ENCODE measurements around the gene CFAP46.
"Not testable (repeated sequence)": the region's sequence is repeated elsewhere in the genome, so short reads cannot be mapped to it uniquely, and the experiment has no call there.

CFAP46 gene

DNA sequence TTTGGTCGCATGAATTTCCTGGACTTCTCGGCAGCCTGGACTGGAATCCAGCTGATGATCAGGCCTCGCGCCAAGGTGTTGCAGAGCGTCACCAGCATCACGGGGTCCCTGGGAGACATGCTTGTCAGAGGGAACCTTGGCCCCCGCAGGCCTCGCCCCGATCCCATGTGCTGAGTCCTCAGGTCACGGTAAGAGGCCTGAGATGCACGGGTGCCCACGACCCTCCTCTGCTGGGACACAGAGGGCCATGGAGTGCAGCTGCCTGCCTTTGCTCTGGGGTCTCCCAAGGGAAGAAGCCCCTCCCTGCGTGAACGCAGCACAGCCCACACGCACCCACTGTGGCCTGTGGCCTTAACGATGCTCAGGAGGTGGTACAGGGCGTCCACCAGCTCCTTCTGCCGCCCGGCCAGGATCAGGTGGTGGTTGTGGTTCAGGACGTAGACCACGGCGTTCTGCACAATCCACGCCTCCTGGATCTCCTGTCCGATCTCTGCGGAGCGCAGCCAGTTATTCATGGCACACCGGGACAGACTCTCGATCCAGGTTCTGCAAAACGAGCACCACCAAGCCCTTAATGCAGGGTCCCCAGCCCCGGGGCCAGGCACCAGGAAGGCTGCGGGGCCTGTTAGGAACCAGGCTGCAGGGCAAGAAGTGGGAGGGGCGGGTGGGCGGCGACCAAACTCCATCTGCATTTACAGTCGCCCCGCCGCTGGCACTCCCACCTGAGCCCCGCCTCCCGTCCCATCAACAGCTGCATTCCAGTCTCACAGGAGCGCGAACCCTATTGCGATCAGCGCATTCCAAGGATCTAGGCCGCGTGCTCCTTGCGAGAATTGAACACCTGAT lies 29.4 kb downstream of the CFAP46 start:
- DNase-seq: no peak

DNA sequence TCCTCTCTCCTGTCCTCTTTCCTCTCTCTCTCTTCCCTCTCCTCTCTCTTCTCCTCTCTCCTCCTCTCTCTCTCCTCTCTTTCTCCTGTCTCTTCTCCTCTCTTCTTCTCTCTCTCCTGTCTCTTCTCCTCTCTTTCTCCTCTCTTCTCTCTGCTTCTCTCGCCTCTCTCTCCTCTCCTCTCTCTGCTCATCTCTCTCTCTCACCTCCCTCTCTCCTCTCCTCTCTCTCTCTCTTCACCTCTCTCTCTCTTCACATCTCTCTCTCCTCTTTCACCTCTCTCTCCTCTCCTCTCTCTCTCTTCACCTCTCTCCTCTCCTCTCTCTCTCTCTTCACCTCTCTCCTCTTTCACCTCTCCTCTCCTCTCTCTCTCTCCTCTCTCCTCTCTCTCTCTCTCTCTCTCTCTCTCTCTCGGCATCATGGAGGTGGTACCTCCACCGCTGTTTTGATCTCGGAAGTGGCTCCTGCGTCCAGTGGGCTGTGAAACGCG lies 30.1 kb downstream of the CFAP46 start:
- no peak for DNase-seq

DNA sequence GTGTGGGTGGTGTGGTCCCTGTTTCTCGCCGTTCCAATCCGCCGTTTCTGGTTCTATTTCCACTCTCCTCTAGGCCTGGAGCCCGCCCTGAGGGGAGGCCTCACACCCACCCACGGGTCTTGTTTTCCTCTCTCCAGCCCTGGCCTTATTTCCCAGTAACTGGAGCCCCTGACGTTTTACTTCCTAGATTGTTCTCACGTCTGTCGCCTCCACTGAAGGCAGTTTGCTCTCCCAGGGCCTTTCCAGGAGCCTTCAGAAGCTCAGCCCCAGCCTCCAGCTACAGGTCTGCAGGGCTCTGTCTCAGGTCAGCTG lies 30.6 kb downstream of the CFAP46 start:
- DNase-seq: no peak

DNA sequence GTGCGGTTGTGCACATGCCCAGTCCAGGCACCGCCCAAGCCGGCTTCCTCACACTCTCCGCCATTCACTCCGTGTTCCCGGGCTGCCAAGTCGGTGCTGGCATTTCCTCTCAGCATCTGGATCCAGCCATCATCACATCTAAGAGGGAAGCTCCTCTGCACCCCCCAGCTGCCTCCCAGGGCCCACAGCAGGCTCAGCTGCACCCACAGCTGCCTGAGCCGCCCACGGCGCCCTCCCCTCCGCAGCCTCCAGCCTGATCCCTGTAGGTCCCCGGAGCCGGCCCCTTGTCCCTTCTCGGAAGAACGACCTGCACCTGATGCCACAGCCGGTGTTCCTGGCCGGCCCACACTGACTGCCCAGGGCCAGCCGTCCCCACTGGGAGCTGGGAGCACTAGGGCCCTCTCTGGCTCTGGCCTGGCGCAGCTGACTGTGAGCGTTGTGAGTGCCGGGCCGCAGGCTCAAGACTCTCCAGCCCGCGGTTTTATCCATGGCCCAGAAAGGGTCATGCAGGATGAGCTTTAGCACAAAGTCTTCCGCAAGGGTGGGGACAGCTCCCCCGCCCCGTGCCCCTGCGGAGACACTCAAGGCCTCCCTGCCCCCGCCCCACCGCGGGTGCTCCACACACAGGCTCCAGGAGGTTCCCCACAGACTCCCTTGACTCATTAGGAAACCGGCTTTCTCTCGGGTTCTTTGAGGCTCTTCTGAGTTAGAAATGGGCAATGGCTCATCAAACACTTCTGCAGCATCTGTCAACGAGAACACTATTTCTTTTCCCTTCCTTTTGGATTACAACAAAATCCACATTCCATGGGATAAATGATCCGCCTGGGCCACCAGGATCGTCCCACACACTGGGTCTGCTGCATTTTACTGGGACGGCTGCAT lies 31.2 kb downstream of the CFAP46 start:
- DNase-seq: no peak

DNA sequence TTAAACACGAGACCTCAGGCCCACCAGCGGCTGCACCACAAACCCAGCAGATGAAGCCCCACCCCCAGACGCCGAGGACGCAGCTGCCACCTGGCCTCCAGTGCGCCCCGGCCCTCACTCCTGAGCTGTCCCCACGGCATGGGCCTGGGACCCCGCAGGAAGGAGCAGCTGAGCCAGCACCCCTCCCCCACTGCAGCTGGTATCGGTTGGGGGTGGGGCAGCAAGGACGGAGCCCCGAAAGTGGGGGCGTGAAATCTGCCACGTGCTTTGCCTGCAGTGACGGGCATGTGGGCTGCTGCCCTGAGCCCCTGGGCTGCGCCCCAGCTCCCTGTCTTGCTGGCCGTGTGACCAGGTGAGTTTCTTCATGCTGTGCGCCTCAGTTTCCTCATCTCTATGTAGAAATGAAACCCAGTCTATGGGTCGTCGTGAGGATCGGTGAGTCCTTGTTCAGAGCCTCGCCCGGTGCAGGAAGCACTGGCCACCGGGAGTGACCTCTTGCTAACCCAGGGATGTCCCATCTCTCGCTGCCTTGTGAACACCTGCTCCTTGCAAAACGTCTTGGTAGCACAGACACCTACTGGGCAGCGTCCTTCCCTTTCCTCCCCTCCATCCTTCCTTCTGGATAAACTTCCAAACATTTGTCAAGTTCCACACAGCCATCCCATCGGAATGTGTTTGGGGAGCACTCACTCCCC lies 32.0 kb downstream of the CFAP46 start:
- no peak for DNase-seq

DNA sequence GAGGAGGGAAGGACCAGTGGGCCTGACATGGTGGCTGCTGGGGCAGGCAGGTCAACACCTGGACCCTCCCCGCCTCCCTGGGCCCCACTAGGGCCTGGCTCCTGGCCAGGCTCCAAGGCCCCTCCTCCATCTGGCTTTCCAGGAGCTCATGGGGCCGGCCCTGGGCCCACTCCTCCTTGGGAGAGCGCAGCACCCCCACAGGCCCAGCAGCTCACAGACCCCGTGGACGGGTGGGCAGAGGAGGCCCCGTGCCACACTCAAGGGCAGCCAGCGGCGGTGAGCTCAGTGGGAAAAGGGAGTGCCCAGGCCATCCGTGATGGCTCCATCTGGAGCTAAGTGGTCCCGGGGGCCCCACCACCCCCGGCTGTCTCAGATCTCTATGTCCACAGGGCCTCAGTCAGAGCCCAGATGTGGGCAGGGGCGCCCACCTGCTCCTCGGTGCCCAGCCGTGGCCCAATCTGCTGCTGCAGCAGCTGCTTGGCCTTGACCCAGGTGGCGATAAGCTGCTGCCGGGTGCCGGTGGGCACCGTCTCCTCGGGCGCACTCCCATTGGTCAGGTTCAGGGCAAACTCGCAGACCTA lies 32.8 kb downstream of the CFAP46 start:
- DNase-seq: no peak

DNA sequence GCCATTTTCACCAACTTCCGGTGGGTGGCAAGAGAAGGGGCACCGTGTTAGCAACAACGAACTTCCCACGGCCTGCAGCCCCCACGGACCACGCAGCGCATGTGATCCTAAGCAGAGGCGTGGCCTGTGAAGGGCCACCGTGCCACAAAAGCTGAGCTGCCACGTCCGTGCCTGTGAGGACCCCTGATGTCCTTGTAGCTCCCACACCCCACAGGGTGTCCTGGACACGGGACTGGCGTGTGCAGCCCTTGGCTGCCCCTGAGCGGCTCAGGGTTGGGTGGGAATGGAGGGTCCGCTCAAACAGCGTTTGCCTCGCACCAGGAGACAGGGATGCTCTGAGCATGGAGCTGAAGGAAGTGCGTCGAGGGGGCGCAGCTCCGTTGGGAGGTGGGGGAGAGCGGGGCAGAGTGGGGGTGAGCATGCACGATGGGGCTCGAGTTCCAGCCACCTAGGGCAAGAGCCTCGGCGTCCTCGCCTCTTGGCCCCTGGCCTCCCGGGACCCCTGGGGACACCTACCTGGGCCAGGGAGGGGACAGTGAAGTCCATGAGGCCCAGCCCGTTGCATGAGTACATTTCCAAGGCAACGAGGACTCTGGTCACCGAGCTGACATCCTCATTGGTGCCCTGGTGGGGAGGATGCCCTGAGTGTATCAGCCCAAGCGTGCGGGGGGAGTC lies 33.6 kb downstream of the CFAP46 start:
- no peak for DNase-seq

DNA sequence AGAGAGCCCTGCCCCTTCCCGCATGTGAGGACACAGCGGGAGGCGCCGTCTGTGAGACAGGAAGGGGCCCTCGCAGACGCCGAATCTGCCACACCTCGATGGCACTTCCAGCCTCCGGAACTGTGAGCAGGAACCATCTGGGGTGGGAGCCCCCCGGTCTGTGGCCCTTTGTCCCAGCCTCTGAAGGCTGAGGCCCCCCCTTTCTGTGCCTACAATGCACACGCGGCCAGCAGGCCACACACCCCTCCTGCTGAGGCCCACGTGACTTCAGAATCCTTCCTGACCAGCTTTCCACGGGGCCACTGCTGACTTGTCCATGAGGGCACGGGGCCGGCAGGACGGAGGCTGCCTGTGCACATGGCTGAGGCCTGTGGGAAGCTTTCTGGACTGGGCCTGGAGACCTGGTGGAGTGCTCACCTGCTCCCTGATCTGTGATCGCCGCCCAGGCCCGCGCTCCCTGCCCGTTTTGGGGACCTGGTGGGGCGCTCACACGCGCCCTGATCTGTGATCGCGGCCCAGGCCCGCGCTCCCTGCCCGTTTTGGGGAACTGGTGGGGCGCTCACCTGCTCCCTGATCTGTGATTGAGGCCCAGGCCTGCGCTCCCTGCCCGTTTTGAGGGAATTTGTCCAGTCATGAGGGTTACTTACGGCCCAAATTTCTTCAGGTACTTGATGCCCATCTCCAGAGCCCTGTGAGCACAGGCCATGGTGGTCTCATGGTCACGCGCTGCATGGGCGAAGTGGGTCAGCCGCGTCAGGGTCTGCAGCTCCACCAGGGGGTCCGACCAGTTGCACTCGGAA lies 34.3 kb downstream of the CFAP46 start:
- no peak for DNase-seq

DNA sequence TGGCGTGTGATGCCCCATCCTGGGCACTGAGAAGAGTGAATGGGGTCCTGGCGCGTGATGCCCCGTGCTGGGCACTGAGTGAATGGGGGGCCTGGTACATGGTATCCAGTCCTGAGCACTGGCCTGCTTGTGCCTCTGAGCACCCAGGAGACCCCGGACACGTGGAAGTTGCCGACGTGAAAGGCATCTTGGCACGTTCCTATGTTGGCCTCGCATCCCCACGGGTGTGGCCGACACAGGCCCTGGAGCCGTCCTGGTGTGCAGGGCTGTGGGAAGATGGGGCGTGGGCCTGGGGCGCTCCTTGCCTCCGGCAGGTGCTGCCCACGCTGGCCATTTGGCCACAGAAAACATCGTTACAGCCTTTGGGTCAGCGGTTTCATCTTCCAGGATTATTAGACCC lies 35.5 kb downstream of the CFAP46 start:
- DNase-seq: no peak

DNA sequence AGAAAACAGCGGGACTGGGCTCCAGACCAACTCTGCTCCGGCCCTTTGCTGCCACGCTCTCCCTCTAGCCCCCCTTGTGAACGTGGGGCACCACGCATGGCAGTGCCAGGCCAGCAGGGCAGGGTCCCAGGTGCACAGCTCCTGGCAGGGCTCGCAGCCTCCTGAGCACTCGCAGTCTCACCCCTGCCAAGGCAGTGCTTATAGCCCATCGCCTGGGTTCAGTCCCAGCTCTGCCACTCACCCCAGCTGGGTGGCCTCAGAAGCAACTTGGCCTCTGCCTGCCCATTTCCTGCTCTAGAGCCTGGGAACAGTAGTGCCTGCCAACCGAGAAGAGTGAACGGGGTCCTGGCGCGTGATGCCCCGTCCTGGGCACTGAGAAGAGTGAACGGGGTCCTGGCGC lies 36.3 kb downstream of the CFAP46 start:
- no peak for DNase-seq

DNA sequence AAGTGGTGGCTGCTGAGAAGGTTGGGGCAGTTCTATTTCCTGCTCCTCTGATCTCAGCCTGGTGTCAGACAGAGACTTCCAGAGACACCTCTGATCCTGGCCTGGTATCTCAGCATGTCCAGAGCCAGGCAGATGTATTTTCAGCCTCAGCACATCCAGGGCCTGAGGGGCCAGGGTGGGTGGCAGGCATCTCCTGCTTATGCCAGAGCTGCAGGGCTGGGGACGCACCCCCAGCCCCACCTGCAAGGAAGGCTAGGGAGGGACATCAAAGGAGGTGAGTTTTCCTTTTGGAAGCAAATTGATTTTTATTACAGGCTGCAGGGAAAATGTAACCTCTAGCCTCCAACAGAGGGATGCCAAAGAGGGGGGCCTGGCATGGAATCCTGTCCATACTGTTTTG lies 36.7 kb downstream of the CFAP46 start:
- no peak for DNase-seq

DNA sequence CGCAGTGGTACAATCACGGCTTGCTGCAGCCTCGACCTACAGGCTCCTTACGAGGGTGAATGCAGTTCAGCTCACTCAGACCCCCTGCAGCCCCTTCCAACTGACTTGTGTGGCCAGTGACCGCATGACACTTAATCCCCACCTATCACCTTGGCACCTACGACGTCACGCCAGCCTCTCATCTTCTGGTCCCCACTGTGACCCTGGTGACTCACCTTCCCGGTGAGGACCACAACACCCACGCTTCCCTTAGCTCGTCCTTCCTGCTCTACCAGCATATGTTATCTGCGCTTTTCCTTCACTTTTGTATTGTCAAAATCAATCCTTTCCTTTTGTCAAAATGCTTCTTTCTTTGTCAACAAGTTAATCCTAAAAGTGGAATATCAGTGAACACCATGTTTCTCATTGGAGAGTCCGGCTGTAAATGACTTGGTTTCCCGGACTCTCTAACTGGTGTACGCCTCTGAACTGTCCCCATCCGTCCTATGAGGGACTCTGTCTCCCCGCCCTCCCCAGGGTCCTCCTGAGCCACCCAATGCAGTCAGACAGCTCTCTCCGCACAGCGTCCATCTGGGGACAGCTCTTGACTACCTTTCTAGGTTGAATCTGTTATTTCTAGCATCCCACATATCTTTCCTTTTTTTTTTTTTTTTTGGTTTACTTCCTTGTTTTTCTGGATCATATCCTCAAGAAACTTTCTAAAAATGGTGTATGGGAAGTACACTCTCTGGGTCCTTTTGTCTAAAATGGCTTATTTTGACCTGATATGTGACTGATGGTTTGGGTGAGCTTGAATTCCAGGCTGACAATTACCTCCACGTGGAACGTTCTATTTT lies 37.3 kb downstream of the CFAP46 start:
- DNase-seq: no peak

DNA sequence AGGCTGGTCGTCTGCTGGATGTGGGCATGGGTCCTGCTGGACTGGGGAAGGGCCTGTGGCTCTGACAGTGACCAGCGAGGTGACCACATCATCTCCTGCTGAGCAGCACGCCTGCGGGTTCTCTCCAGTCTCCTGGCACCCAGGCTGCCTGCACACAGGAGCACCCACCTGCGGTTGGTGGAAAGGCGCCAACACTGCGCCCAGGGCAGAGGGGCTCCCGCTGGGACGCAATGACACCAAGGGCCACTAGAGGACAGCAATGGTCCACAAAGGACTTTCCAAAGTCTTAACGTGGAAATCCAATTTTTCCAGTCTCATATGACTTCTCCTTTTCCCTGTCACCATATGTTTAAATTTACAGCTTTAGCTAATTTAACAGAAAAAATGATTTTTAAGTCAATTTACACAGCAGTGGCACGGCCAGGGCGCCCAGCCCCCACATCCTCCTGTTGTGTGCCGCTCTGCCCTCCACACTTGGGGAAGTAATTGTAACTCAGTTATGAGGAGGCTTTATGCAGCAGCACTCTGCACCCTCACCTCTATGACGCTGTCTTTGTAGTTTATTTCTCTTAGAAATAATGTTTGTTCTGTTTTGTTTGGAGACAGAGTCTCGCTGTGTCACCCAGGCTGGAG lies 38.1 kb downstream of the CFAP46 start:
- peak; percentile 9 for DNase-seq

DNA sequence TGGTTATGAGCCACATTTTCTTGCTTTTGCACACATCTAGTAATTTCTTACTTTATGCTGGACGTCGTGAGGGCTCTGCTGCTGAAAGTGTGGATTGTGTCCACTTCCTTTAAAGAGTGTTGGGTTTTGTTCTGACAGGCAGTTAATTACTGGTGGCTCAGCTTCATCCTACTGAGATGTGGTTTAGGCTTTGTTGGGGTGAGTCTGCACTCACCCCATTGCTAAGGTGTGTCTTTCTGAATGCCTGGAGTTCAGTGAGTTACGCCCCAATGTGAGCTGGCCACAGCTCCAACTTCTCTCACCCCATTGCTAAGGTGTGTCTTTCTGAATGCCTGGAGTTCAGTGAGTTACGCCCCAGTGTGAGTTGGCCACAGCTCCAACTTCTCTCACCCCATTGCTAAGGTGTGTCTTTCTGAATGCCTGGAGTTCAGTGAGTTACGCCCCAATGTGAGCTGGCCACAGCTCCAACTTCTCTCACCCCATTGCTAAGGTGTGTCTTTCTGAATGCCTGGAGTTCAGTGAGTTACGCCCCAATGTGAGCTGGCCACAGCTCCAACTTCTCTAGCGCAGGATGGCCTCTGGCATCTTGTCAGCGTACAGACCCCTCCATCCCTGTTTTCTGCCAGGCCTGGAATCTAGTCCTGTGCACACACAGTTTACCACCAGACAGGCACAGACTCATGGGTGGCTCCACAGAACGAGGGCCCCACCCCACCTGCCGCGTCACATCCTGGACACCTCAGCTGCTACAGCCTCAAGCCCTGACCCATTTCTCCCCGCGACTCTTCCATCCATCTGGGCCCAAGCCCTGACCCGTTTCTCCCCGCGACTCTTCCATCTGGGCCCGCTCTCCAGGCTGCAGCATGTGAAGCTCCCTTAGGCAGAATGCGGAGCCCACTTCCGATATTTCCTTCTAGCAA lies 39.5 kb downstream of the CFAP46 start:
- DNase-seq: not testable (repeated sequence)

DNA sequence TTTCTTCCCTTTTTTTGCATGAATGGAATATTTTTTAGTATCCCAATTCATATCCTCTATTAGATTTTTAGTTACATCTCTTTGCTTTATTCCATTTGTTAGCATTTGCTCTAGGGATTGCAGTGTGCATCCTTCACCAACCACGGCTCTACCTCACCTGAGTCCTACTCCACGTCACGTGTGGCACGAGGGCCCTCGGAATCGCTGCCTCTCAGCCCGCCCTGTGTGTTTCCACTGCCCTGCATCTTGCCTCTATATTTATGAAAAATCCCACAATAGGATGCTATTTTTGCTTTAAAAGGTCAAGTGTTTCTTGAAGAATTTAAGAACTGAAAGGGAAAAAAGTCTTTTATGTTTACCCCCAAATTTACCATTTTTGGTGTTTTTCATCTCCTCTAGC lies 41.0 kb downstream of the CFAP46 start:
- no peak for DNase-seq

DNA sequence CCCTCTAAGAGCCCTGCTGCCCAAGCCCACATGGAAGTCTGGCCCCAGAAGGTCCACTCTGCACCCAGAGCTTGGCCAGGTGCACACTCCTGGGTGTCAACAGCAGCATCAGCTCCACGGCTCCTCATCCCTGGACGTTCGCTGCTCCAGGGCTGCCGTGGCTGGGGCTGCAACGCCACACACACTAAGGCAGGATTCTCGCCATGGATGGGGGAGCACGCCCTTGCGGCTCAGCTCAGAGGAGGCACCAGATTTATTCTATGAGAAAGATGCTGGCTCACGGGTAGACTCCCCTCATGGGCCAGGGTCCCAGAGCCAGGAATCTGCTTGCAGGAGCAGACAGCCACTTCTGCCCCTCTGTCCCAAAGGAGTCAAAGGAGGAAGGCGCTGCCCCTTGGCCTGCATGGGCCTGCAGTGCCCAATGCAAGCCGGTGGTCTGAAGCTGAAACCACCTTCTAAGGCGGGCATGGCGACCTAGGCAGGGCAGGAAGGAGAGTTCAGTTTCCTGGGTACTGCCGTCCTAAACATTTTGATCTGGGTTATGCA lies 42.1 kb downstream of the CFAP46 start:
- DNase-seq: no peak

DNA sequence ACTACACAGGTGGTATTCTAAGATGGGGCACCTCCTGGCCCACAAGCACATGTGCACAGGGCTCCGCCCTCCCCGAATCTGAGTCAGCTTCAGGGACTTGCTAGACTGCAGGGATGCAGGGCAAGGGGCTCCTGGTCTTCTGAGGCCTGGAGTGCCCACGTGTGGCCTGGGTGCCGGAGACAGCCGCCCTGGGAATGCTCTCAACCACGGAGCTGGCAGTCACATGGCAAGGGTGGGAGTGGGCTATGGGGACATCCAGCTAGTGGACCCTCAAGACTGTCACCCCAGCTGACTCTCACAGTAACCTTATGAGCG lies 42.7 kb downstream of the CFAP46 start:
- no peak for DNase-seq

DNA sequence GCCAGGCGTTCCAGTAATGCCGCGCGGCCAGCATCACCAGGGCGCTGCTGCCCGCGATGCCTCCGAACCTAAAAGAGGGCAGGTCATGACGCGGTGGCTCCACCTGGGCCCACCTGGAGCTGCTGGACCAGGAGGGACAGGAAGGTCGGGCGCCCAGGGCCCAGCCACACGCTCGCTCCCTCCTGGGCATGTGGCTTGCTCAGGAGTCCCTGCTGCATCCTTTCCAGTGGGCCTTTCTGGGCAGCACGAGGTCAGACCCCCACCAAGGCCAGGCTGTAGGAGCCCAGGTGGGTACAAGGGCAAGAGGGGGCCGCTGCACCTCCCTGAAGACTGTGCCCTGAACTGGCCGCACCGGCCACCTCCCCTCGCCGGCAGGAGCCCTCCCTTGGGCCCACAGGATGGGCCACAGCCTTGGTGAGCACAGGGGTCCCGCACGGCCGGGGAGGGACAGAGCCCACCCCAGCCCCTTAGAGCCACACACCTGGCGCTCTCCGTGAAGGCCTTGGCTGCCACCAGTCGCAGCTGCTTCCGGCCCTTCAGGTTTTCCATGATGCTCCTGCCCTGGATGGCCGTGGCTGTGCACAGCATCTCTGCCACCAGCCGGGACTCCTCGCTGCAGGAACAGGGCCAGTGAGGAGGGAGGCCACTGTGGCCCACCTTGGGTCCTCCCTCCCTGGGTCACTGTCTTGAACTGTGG lies 43.2 kb downstream of the CFAP46 start:
- no peak for DNase-seq

All from activated CD4-positive, alpha-beta T cell treated with anti-CD3 and anti-CD28 coated beads, Interleukin-2, amount 50 U/mL, for 1 hour (primary cell).